Thyroid gland (tissue), 4 donors: Measurements from ENCODE around the gene PCDHB10.

Experiments
- POLR2A ChIP-seq, 2 donors: fragments of 450-650 bp; IDR thresholded peaks; one replicate each; pipeline ENCODE4 v1.6.1; 2017; ENCODE audit warnings: antibody characterized with exemption in 2 of 2, mild to moderate bottlenecking in 2 of 2, moderate library complexity in 1 of 2
- TF ChIP-seq, protein P1 (sequence below), 6 experiments: fragments of 200-600 bp in 3 of 6; fragments of 450-650 bp in 3 of 6; sonication (generic) in 3 of 6; IDR thresholded peaks; one replicate each; pipeline ENCODE4 v1.5.1; 2016 to 2019; ENCODE audit warnings: antibody characterized with exemption in 6 of 6, mild to moderate bottlenecking in 2 of 6, inconsistent platforms in 1 of 6, moderate library complexity in 1 of 6

DNA sequence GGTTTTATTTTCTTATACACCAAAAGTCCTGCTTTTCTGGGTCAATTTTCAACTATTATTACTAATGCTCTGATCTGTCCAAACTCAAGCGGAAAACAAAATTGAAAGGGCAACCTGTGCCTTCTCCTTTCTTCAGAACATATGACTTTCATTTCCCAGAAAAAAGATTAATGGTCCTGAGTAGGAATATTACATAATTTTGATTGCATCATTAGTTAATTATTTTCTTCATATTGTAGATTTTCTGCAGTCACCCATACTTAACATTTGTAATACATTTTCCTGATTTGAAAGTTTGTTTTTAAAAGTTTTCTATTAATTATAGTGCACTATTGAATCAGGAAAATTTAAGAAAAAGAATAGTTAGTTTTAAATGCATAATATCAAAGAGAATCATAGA is 16.2 kb upstream of the PCDHB10 start:
- TF ChIP-seq, protein P1, sequence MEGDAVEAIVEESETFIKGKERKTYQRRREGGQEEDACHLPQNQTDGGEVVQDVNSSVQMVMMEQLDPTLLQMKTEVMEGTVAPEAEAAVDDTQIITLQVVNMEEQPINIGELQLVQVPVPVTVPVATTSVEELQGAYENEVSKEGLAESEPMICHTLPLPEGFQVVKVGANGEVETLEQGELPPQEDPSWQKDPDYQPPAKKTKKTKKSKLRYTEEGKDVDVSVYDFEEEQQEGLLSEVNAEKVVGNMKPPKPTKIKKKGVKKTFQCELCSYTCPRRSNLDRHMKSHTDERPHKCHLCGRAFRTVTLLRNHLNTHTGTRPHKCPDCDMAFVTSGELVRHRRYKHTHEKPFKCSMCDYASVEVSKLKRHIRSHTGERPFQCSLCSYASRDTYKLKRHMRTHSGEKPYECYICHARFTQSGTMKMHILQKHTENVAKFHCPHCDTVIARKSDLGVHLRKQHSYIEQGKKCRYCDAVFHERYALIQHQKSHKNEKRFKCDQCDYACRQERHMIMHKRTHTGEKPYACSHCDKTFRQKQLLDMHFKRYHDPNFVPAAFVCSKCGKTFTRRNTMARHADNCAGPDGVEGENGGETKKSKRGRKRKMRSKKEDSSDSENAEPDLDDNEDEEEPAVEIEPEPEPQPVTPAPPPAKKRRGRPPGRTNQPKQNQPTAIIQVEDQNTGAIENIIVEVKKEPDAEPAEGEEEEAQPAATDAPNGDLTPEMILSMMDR (IDR thresholded peaks at IDR 0.05), result no peak
- TF ChIP-seq POLR2A (IDR thresholded peaks at IDR 0.05), result no peak
